ENCODE results near the gene SPATA31E1.
"Not testable (repeated sequence)": the region's sequence is repeated elsewhere in the genome, so short reads cannot be mapped to it uniquely, and the experiment has no call there.

SPATA31E1 gene

DNA sequence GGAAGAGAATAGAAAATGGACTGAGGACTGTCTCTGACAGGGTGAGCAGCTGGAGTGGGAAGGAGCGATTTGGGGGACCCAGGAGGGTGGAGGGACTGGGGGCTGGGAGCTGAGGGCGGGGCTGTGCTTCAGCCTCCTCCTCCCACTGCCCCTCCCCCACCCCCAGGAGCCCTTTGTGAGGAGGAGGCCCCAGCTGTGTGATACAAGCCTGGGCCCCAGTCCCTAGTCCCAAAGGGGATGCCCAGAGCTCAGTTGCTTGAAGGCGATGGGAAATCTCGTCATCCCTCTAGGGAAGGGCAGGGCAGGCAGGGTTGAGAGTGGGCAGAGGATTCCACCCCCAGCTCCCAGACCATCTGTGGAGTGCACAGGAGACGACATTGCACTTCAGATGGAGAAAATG, at the start of gene SPATA31E1:
Gene SPATA31E1 (plus strand): TSS at position 251 of the 400 bp plus-strand sequence. CDS start 15 bp downstream, at position 266.
- DNase-seq (ENCODE audit: low read depth), result no peak

DNA sequence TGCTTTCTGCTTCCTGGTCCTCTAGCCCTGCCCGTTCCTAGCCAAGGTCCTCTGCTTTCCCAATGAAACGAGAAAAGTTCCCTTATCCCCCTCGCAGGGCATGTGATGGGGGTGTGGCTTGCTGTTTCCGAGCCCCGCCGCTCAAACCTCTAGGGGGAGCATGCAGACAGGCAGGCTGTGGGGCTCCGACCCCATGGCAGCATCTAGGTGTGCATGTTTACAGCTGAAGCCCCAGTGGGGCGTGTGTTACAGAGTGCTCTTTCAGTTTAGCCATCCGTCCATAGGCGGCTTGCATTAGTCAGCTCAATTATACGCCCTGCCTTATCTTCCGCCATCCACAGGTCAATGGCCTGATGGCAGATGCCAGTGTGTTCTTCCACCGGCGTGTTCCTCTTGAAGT, 48.3 kb upstream of the SPATA31E1 start:
- no peak for DNase-seq (ENCODE audit: low read depth)

DNA sequence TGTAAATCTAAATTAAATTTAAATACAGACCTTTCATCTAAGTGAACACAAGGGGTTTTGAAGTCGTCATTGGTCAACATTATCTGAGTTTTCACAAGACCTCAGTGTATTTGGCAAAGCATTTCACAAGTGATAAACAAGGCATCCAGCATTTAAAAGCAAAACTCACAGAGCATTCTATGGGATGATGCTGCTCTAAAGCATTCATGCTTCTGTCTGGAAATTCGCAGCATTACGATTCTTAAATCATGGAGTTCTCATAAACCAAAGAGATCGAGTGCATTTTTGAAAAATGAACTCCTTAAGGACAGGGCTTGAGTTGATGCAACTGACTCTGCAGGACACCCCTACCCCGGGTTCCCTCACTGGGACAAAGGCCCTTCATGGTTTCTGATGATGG, 46.1 kb upstream of the SPATA31E1 start:
- no peak for DNase-seq (ENCODE audit: low read depth)

DNA sequence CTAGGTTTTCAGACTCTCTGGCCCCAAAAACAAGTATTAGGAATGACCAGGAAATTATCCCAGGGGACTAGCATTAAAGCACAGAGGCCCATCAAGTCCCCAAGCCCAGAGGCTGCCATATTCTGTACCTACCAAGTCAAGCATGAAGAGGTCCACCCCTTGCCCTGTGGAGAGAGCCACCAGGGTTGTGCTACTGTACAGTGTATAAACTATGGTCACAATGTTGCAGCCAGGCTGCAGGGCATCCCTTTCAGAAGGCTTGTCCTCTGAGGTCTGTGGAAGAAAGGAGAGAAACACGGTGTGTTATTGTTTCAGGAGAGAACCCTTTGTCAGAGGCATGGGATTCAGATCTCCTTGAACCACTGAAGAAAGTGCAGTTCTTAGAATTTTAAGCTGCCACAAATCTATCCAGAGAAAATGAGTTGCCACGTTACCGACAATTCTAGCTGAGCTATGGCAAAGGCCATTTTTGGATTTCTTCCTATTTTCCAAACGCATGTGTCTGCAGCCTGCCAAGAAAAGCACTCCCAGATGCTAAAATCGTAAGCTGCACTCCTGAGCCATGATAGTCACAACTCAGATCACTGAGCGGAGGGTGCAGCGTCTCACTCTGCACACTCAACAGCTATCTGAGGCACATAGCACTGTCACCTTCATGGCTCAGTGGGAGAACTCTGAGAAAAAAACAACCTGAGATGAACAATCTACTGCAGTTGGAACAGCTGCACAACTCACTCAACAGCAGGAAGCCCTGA, 45.5 kb upstream of the SPATA31E1 start:
- no peak for DNase-seq (ENCODE audit: low read depth)

DNA sequence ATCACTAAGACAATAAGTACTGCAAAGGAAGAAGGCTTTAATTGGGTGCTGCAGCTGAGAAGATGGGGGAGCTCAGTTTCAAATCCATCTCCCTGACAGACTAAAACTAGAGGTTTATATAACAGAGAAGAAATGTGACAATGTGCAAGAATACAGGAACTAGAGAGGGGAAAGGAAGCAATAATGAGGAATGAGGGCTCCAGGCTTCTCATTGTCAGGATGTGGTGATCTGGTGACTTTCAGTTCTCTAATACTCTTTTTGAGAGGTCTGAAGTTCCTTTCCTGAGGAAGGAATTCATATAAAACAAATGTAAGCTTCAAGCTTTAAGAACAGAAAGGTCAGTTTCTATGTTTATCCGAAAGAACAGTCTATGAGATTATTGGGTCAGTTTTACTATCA, 42.5 kb upstream of the SPATA31E1 start:
- no peak for DNase-seq (ENCODE audit: low read depth)

DNA sequence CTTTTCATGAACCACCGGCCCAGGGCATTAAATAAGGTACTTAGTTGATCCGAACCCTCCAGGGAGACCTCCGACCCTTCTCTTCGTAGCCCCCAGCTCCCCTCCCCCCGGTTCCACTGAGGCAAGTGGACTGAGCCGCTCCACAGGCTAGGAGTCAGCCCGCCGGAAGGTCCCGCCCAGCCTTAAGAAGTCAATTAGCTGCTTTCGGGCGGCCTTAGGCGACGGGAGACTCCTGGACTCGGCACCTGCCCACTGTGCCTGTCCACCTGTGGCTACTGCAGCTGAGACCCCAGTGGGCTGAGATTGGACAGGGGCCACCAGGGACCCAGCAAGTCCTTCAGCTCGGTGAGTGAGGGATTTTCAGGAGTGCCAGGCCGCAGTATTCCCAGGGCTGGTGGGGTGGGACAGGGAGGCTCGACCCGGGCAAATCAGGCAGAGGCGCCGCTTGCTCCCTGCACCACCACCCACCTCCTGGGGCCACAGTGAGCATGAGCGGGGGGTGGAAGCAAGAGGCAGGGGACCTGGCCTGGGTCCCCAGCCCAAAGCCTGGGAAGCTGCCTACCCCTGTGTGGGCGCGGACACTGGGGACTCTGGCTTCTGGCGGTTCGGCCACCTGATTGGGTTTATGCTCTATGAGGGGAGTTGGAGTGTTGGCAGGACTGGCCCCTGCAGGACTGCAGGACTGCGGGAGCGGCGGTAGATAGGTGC, 39.6 kb upstream of the SPATA31E1 start:
- DNase-seq (ENCODE audit: low read depth), result no peak

DNA sequence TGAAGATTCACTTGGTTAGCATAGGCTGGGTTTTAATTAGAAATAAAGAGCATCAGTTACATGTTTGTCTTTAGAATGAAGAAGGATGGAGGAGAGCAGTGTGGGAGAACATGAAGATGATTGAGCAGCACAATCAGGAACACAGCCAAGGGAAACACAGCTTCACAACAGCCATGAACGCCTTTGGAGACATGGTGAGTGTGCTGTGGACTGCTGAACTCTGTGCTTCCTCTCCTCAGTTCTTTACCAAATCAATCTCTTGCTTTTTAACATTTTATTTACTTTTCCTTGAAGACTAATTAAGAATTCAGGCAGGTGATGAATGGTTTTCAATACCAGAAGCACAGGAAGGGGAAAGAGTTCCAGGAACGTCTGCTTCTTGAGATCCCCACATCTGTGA, 38.2 kb upstream of the SPATA31E1 start:
- no peak for DNase-seq (ENCODE audit: low read depth)

DNA sequence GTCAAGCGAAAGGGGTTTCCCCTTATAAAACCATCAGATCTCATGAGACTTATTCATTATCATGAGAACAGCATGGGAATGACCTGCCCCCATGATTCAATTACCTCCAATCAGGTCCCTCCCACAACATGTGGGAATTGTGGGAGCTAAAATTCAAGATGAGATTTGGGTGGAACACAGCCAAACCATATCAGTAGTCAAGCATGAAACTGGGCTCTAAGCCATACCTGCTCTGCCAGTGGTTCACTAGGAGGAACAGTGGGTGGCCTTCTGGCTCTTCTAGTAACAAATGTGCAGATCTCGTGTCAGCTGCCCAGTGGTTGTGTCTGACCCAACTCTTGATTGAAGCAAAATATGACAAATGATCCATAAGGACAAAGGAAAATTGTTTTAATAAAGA, 34.9 kb upstream of the SPATA31E1 start:
- not testable (repeated sequence) for DNase-seq (ENCODE audit: low read depth)

DNA sequence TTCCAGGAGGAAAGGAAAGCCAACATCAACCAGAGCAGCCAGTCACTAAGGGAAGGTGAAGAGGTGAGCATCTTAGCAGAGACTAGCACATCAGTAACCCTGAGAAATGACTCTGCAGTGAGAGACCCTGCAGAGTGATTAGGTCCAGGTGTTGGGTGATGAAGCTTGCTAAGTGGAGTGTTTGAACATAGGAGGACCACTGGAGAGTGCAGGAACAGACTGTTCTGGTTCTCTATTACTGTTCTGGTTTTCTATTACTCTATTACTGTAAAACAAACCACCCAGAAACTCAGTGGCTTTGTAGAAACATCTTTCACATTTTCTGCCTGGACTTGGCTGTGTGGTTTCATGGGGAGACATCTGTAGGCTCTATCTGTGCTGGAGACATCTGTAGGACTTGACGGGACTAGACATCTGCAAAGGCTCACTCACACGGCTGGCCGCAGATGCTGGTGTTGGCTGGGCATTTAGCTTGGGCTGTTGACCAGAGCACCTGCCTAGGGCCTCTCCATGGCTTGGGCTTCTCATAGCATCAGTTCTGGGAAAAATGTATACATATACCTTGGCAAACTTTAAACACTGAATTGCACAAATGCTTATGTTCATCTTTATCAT, 33.4 kb upstream of the SPATA31E1 start:
- DNase-seq (ENCODE audit: low read depth), result no peak

DNA sequence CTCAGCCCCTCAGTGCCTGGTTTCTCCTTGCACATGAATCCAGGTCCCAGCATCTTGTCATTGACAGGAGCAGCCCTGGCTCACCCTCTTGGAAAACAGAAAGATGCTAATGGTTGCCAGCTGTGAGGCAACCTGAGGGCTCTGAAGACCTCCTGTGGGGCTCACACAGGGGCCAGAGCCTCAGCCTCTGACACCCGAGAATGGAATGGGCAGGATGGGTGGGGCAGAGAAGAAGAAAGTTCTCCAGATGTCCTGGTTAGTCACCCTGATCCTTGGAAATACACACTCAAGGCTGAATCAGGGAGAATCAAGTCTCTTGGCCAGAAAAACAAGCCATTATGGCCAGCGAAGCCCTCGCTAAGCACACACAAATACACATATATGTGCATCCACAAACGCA, 32.3 kb upstream of the SPATA31E1 start:
- no peak for DNase-seq (ENCODE audit: low read depth)

DNA sequence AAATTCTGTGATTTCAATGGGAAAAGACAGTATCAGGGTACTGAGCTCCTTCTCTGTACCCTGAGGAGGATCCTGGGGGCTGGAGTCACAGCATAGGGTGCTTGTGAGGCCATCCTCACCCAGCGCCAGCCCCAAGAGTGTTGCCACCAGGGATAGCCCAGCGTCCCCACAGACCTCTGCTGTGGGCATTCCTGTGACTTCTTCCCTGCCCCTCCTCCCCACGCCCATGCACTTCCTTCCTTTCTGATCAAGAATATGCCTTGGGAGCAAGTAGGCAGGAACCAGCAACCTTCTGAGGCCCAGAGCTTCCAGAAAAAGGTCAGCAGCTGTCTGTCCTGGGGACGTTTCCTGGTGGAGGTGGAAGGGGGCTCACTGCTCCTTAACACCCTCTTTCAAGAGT, 31.5 kb upstream of the SPATA31E1 start:
- not testable (repeated sequence) for DNase-seq (ENCODE audit: low read depth)

DNA sequence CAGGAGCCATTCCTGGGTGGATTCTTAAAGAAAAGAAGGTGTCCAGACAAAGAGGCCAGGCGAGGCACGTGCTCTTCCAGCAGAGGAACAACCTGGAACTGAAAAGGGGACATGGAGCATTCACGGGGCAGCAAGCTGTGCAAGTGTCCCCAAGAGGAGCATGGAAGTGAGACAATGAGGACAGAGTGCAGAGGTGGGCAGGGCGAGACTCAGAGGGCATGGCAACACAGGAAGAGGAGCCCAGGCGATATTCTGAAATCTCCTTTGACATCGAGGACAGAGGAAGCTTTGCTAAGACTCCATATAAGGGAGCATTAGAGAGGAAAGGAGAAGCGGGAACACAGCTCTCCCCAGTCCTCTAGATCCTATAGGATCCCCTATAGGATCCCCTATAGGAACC, 29.4 kb upstream of the SPATA31E1 start:
- no peak for DNase-seq (ENCODE audit: low read depth)

DNA sequence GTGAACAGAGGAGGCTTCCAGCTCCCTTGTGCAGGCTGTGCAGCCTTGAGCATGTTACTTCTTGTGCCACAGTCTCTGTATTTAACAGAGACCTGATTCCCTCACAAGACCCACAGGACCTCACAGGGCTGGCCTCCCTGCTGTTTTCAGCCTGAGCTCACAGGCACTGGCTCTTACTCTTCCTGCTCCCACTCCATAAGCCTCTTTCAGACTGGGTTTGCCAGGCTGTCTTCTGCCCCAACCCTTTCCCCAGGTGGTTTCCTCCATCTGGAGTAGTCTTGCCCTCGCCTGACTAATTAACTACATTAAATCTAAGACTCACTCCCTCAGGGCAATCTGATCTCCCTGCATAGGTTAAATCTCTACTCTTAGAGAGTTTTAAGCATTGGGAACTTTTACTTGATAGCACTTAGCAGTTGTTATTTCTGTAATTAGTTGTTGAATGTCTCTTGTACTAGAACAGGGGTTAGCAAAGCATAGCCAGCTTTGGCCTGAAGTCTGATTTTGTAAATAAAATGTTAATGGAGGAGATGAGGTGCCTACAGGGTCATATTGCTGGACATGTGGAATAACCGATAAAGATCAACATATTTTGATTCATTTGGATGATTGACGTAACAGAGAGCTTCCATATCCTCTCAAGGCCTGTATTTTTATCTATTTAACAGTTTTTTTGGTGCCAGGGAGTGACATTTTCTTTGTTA, 28.6 kb upstream of the SPATA31E1 start:
- DNase-seq (ENCODE audit: low read depth), result no peak

DNA sequence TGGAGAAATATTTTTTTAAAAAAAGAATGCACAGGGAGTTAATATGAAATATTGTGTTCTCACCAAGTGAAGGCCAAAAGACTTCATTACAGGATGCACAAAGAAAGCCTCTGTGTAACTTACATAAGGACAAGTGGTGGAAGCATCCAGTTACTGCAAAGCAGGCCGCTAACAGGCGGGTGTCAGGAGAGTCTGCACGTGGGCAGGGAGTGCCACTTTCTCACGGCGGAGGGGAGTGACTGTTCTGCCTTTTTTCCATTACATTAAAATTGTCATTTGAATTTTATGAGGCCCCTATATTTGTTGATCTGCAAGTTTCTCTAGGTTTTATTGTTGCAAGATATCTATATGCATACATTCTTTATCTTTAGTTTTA, 28.1 kb upstream of the SPATA31E1 start:
- DNase-seq (ENCODE audit: low read depth), result no peak

DNA sequence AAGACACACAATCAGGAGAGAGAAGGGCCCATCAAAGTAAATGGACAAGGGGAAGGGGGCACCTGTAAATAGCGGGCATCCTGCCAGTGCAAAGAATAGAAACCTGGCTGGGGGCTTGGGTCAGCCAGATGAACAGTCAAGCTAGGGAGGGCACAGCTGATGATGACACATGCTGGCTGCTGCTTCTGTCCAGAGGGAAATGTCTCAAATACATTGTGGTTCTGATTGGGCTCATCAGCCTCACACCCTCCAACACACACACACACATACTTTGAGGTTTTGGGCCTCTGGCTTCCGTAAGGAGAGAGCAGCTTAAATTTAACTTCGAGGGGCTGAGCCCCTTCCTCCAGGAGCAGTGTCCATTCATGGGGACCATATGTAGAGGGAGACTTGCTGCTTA, 27.6 kb upstream of the SPATA31E1 start:
- DNase-seq (ENCODE audit: low read depth), result no peak

DNA sequence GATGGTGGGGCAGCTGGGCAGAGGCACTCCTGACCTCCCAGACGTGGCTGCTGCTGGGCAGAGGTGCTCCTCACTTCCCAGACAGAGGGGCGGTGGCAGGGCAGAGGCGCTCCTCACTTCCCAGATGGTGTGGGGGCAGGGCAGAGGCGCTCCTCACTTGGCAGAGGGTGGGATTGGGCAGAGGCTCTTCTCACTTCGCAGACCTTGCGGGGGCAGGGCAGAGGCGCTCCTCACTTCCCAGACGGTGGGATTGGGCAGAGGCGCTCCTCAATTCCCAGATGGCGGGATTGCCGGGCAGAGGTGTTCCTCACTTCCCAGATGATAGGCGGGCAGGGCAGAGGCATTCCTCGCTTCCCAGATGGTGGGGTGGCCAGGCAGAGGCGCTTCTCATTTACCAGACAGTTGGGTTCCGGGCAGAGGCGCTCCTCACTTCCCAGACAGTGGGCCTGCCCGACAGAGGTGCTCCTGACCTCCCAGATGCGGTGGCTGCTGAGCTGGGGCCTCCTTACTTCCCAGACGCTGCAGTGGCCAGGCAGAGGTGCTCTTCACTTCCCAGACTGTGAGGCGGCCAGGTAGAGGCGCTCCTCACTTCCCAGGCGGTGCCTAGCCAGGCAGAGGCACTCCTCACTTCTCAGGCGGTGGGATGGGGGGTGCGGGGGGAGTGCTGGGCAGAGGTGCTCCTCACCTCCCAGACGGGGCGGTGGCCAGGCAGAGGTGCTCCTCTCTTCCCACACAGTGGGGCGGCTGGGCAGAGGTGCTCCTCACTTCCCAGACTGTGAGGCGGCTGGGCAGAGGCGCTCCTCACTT, 25.3 kb upstream of the SPATA31E1 start:
- DNase-seq (ENCODE audit: low read depth), result no peak

DNA sequence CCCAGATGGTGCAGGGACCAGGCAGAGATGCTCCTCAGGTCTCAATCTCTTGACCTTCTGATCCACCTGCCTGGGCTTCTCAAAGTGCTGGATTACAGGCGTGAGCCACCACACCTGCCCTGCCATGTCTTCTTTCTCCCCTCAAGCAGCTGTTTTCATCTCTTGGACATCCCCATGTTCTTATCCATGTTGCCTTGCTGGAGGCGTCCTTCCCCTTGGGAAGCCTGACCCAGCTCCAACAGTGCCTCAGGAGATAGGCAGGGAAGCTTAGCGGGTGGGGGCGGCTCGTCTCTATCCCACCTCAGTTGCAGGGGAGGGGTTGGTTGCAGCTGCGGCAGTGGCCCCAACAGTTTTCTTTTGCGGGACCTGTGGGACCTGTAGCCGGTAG, 24.7 kb upstream of the SPATA31E1 start:
- no peak for DNase-seq (ENCODE audit: low read depth)

DNA sequence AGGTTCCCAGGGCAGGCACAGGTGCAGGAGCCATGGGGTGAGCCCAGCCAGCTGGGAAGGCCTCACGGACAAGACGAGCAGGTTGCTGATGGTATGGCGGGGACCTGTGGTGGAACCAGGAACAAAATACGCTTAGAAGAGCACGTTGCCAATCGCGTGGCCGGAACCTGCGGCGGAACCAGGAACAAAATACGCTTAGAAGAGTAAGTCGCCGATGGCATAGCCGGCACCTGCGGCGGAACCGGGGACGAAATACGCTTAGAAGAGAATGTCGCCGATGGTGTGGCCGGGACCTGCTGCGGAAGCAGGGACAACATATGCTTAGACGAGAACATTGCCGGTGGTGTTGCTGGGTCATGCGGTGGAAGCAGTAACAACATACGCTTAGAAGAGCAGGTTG, 23.5 kb upstream of the SPATA31E1 start:
- no peak for DNase-seq (ENCODE audit: low read depth)

DNA sequence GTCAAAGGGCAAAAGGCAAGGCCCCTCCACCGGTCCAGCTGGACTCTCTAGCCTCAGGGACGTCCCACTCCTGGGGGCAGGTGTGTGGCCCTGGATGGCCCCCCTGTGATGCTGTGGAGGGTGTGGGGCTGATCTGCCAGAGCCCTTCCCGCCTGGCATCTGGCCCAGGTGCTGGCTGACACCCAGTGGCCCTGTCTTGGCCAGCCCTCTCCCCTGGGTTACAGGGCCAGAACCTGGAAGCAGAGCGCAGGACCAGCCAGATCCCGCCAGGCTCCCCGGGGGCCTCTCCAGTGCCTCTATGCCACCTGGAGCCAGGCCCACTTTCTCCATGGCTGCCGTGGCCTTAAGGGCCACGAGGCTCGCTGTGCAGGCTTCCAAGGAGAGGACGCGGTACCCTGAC, 22.9 kb upstream of the SPATA31E1 start:
- no peak for DNase-seq (ENCODE audit: low read depth)

DNA sequence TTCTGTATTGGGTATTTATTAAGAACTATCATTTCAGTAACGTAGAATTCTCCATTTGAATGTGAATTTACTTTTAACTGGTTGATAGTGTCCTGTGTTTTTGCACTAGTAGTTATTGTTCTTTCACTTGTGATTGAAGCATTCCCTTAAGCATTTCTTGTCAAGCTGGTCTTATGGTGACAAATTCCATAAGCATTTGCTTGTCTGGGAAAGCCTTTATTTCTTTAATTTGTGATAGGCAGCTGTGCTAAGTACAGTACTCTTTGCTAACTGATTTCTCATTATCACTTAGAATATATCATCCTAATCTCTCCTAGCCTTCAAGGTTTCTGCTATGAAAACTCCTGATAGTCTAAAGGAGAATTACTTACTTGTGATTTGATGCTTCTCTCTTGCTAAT, 21.3 kb upstream of the SPATA31E1 start:
- no peak for DNase-seq (ENCODE audit: low read depth)

DNA sequence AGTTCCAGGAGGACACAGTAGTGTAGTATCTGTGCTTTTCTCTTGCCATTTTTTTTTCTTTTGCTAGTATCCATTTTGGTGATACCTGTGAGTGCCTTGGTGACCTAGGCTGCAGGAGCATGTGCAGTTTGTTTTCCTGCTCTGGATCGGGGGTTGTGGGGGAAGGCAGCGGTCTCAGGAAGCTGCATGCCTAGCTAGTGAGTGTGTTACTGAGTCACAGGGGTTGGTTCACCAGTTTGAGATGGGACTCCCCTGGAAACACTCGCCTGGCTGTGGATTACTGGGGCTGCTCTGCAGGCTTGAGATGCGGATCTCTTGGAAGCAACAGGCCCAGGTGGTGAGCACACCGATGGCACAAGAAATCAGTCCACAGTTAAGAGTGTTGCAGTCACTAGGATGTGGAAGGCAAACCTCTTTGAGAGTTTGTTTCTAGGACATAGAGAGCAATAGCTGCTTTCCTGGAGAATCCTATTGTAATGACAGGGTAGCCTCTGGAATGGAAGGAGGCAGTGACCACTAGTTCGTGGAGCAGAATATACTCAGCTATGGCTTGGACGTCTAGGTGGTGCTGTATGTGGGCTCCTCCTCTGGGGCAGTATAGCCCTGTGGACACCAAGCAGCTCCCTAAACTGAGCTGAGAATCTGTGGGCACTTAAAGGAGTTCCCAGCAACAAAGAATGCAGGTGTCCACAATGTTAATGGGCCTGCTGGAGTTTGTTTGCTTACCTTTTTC, 20.0 kb upstream of the SPATA31E1 start:
- DNase-seq (ENCODE audit: low read depth), result no peak
